GM23248 (cell line): ENCODE measurements around the gene RELL1. TPM values are rescaled to one million over a fixed set of nuclear protein-coding genes. Genes with fewer than 3 reads are reported as not detected.

Experiments
- DNase-seq: peaks from one replicate; pipeline ENCODE4 v3.0.0-alpha.2; 2015
- H2AFZ ChIP-seq: fragments of 200-600 bp; sonication (generic); 2 replicates; pipeline ENCODE4 v1.6.1; 2016; ENCODE audit warnings: antibody characterized with exemption
- H3F3A ChIP-seq: fragments of 200-600 bp; sonication (generic); 2 replicates; pipeline ENCODE4 v1.6.1; 2016; ENCODE audit warnings: mild to moderate bottlenecking, antibody characterized with exemption, mixed run types; ENCODE audit not compliant: insufficient read depth
- H3K27ac ChIP-seq: fragments of 200-600 bp; sonication (generic); 2 replicates; pipeline ENCODE4 v1.5.1; 2016; ENCODE audit warnings: mild to moderate bottlenecking
- H3K27me3 ChIP-seq: fragments of 200-600 bp; sonication (generic); replicated peaks from 2 replicates; pipeline ENCODE4 v1.6.1; 2016; ENCODE audit warnings: mild to moderate bottlenecking; ENCODE audit not compliant: insufficient read depth
- H3K36me3 ChIP-seq: fragments of 200-600 bp; sonication (generic); 2 replicates; pipeline ENCODE4 v1.6.1; 2016; ENCODE audit warnings: low read depth, mild to moderate bottlenecking
- H3K4me1 ChIP-seq: fragments of 200-600 bp; sonication (generic); 2 replicates; pipeline ENCODE4 v1.6.1; 2016; ENCODE audit warnings: mild to moderate bottlenecking; ENCODE audit not compliant: insufficient read depth
- H3K4me2 ChIP-seq: fragments of 200-600 bp; sonication (generic); one replicate; pipeline ENCODE4 v1.6.1; 2016; ENCODE audit warnings: mild to moderate bottlenecking; ENCODE audit not compliant: unreplicated experiment
- H3K4me3 ChIP-seq: fragments of 200-600 bp; sonication (generic); 2 replicates; pipeline ENCODE4 v1.5.1; 2016; ENCODE audit warnings: mild to moderate bottlenecking
- H3K79me2 ChIP-seq: fragments of 200-600 bp; sonication (generic); 2 replicates; pipeline ENCODE4 v1.6.1; 2016; ENCODE audit warnings: mild to moderate bottlenecking; ENCODE audit not compliant: insufficient read depth
- H3K9ac ChIP-seq: fragments of 200-600 bp; sonication (generic); 2 replicates; pipeline ENCODE4 v1.6.1; 2016; ENCODE audit warnings: mild to moderate bottlenecking
- H3K9me2 ChIP-seq: fragments of 200-600 bp; sonication (generic); 2 replicates; pipeline ENCODE4 v1.6.1; 2016; ENCODE audit warnings: mixed run types, mild to moderate bottlenecking, moderate library complexity; ENCODE audit not compliant: insufficient read depth
- H3K9me3 ChIP-seq: fragments of 200-600 bp; sonication (generic); one replicate; pipeline ENCODE4 v1.6.1; 2017; ENCODE audit warnings: low read depth
- H4K20me1 ChIP-seq: fragments of 200-600 bp; sonication (generic); 2 replicates; pipeline ENCODE4 v1.6.0; 2016; ENCODE audit not compliant: insufficient read depth
- EZH2 ChIP-seq: fragments of 200-600 bp; sonication (generic); IDR thresholded peaks from 2 replicates; pipeline ENCODE4 v1.6.1; 2018; ENCODE audit warnings: antibody characterized with exemption, mild to moderate bottlenecking; ENCODE audit not compliant: insufficient read depth, poor library complexity, severe bottlenecking
- EZH2phosphoT487 ChIP-seq: fragments of 200-600 bp; sonication (generic); IDR thresholded peaks from 2 replicates; pipeline ENCODE4 v1.6.1; 2018; ENCODE audit warnings: antibody characterized with exemption, moderate library complexity, mild to moderate bottlenecking, low read depth; ENCODE audit not compliant: insufficient read depth
- WGBS, 2 experiments: methylation state at CpG; one replicate each; pipeline ENCODE4 v1.1.6; 2015 to 2017; ENCODE audit warnings: low lambda C conversion rate in 2 of 2, low coverage in 1 of 2; ENCODE audit errors: missing lambda C conversion rate in 2 of 2; 5-methylcytosine and 5-hydroxymethylcytosine counted together
- in situ Hi-C: fragments of 300-500 bp; cut with MboI; formaldehyde crosslinking; loops from 2 replicates; pipeline ENCODE4 v1.15.0; 2020
- polyA plus RNA-seq: library from polyadenylated mRNA; unstranded; fragments of >200 nt; fragmentation: Nextera tagmentation; extraction: Ambion mirVana; gene quantifications from 2 replicates; pipeline ENCODE4 v1.2.1, GENCODE V29; 2016
- total RNA-seq: library from RNA; depleted of rRNA; stranded (reverse); fragments of >200 nt; shearing (Covaris generic); gene quantifications from 2 replicates; pipeline ENCODE4 v1.2.3, GENCODE V29; 2014

The RELL1 gene
- total and polyA plus RNA-seq, 2 experiments from 2014 or later, result 7.7 to 42.5 TPM

DNA sequence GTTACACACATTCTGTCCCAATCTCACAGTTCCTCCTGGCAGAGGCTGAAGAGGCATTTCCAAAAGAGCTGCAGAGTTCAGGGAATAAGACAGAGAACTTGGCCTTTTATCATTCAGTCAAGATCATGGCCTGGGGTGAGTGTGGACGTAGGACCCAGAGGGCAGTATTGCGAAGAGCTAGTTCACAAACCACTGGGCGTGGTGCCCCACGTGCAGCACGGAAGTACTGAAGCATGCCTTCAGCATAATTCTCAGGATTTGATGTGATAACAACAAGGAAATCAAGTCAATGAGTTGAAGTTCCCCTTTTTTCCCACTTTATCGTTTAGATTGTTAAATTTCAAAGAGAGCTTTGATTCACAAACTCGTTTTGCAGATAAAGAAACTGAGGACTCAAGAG lies 117.7 kb downstream of the RELL1 start:
- no peak overlapping the region for H2AFZ ChIP-seq
- DNase-seq, result no peak
- no peak overlapping the region for H3K4me3 ChIP-seq
- H3K4me1 ChIP-seq, result no peaks in the 10 kb centered on the region
- no peak overlapping the region for H3K9ac ChIP-seq
- no peaks in the 10 kb centered on the region for H3K79me2 ChIP-seq
- H3K9me2 ChIP-seq, result no peaks in the 10 kb centered on the region
- no peaks in the 10 kb centered on the region for H3K9me3 ChIP-seq
- no peaks in the 10 kb centered on the region for H3F3A ChIP-seq
- H3K36me3 ChIP-seq, result no peaks in the 10 kb centered on the region
- TF ChIP-seq EZH2 (no peak), EZH2phosphoT487 (no peak)
- no peaks in the 10 kb centered on the region for H3K27me3 ChIP-seq
- no peak overlapping the region for H3K4me2 ChIP-seq
- no peaks in the 10 kb centered on the region for H4K20me1 ChIP-seq
- H3K27ac ChIP-seq, result no peak overlapping the region
- in situ Hi-C loops, result loop anchor here (10.0 kb wide), 1 partner anchor 114 kb away; a partner anchor contains a TSS
- WGBS, 2 experiments, result 48 to 50% methylated on average over 7 of the region's 7 CpGs

DNA sequence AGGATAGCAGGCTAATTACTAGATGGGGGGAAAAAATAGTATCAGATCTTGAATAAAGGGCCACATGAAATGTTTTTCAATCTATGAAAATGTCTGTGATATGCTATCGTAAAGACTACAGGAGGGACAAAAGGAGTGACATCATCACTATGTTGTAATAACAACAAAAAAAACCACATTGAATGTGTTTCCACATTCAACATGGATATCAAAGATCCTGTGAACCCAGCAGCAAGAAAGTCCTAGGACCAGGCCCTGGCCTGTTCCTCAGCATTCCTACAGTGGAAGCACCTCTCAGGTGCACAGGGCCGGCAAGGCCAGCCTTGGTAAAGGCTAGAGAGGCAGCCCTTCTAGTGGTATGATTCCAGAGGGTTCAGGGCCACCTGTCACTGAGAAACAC lies 118.3 kb downstream of the RELL1 start:
- Histone ChIP-seq H3K4me2 (no peak overlapping the region), H3F3A (no peaks in the 10 kb centered on the region), H3K9me3 (no peaks in the 10 kb centered on the region), H3K4me3 (no peak overlapping the region), H3K4me1 (no peaks in the 10 kb centered on the region), H3K27me3 (no peaks in the 10 kb centered on the region), H2AFZ (no peak overlapping the region), H3K36me3 (no peaks in the 10 kb centered on the region), H4K20me1 (no peaks in the 10 kb centered on the region), H3K9ac (no peak overlapping the region), H3K27ac (no peak overlapping the region), H3K79me2 (no peaks in the 10 kb centered on the region), H3K9me2 (no peaks in the 10 kb centered on the region)
- TF ChIP-seq EZH2phosphoT487 (no peak), EZH2 (no peak)
- no peak for DNase-seq
- in situ Hi-C loops, result loop anchor here (10.0 kb wide), 1 partner anchor 113 kb away; a partner anchor contains a TSS
- 54 to 63% methylated on average over 2 of the region's 2 CpGs for WGBS, 2 experiments

DNA sequence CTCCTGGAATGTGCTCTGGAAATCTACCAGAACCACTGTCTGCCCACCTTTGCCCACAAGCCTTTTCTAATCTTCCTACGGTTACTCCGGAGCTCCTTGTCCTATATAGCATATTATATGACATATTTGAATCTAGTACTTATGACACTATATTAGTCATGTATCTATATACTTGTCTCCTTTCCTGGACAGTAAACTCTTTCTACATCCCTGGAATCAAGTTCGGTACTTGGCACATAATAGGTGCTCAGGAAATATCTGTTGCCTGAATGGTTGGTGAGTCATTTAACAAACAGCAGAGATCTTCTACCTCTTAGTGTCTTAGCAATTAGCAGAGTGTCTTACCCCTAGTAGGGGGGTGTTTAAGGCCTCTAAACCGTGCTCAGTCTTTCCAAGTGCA lies 123.6 kb downstream of the RELL1 start:
- no peaks in the 10 kb centered on the region for H3F3A ChIP-seq
- no peak overlapping the region for H3K4me3 ChIP-seq
- TF ChIP-seq EZH2phosphoT487 (no peak), EZH2 (no peak)
- in situ Hi-C loops, result loop anchor here (10.0 kb wide), 1 partner anchor 108 kb away; a partner anchor contains a TSS
- no peaks in the 10 kb centered on the region for H3K79me2 ChIP-seq
- DNase-seq, result peak; percentile 32
- no peaks in the 10 kb centered on the region for H3K36me3 ChIP-seq
- no peaks in the 10 kb centered on the region for H3K9me3 ChIP-seq
- no peaks in the 10 kb centered on the region for H3K27me3 ChIP-seq
- H4K20me1 ChIP-seq, result no peaks in the 10 kb centered on the region
- no peak overlapping the region for H2AFZ ChIP-seq
- 61 to 65% methylated on average over 4 of the region's 4 CpGs for WGBS, 2 experiments
- no peaks in the 10 kb centered on the region for H3K4me1 ChIP-seq
- no peaks in the 10 kb centered on the region for H3K9me2 ChIP-seq
- H3K9ac ChIP-seq, result no peak overlapping the region
- H3K27ac ChIP-seq, result no peak overlapping the region
- H3K4me2 ChIP-seq, result no peak overlapping the region

DNA sequence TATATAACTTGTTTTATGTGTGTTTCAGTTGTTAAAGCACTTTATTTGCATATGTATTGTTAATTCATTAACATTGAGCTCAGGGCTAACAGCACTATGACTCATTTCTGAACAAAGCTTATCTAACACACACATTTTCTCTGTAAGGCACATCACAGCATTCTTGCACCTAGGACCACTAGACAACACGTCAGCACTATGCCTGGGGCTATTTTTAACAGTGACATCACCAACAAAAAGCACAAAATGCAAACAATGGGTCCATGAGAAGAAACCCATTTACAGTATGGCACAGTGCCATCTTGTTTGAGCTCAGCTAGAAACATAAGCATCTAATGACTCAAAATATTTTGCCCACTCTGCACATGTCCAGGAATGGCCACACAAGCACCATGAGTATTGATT lies 124.4 kb downstream of the RELL1 start:
- no peak overlapping the region for H3K4me2 ChIP-seq
- no peak overlapping the region for H3K4me3 ChIP-seq
- no peaks in the 10 kb centered on the region for H3K9me3 ChIP-seq
- WGBS, 2 experiments, result 0% methylated on average over 1 of the region's 1 CpG
- H3K79me2 ChIP-seq, result no peaks in the 10 kb centered on the region
- no peaks in the 10 kb centered on the region for H3K27me3 ChIP-seq
- peak; percentile 36 for DNase-seq
- no peak overlapping the region for H3K27ac ChIP-seq
- no peaks in the 10 kb centered on the region for H3K4me1 ChIP-seq
- in situ Hi-C loops, result loop anchor here (10.0 kb wide), 1 partner anchor 107 kb away; a partner anchor contains a TSS
- no peaks in the 10 kb centered on the region for H4K20me1 ChIP-seq
- TF ChIP-seq EZH2, result no peak
- H3K9ac ChIP-seq, result no peak overlapping the region
- H3K9me2 ChIP-seq, result no peaks in the 10 kb centered on the region
- no peaks in the 10 kb centered on the region for H3K36me3 ChIP-seq
- H2AFZ ChIP-seq, result no peak overlapping the region
- H3F3A ChIP-seq, result no peaks in the 10 kb centered on the region
